Activated CD4-positive, CD25-positive, alpha-beta regulatory T cell treated with anti-CD3 and anti-CD28 coated beads, Interleukin-2, amount 50 U/mL, for 72 hours (primary cell): ENCODE results near the gene C1orf226.

Experiments used
- DNase-seq: peaks from one replicate; pipeline ENCODE4 v3.0.0; 2021

The C1orf226 gene

DNA sequence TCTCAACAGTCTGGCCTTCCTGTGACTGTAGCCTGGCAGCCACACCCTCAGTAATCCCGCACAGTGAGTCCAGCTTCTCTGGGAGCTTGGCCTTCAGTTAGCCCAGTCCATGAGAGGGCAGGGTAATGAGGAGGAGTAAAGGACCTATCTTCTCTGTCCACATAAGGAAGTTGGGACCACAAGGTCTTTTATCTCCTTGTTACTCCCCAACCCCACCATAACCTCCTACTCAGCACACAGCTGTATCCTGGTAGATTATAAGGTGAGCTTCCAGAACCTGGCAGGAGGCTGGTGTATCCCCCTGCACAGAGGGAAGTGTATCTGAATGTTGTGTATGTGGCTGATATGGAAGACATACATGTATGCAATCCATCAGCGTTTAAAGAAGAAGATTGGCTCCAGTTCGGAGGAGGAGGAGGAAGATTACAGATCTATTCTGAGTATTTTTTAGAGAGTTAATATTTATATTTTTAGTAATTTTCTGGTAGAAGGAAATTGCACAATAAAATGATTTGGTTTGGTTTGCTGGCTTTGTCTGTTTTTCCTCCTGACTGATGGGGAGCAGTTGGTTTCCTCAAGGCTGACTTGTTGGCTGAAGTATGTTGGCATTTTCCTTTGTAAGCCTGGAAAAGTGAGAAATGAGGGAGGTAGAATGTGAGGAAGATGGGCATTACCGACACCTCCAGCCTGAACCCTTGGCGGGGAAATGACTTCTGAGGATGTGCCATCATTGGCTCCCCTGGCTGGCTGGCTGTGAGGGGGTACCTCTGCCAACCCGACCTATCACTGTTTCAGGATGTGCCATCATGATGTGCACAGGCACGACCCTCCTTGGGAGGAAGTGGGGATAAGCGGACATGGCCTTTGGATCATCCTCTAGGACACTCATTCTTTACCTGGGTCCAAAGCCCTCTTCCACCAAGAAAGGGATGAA lies 5.0 kb downstream of the C1orf226 start:
- DNase-seq: no peak

DNA sequence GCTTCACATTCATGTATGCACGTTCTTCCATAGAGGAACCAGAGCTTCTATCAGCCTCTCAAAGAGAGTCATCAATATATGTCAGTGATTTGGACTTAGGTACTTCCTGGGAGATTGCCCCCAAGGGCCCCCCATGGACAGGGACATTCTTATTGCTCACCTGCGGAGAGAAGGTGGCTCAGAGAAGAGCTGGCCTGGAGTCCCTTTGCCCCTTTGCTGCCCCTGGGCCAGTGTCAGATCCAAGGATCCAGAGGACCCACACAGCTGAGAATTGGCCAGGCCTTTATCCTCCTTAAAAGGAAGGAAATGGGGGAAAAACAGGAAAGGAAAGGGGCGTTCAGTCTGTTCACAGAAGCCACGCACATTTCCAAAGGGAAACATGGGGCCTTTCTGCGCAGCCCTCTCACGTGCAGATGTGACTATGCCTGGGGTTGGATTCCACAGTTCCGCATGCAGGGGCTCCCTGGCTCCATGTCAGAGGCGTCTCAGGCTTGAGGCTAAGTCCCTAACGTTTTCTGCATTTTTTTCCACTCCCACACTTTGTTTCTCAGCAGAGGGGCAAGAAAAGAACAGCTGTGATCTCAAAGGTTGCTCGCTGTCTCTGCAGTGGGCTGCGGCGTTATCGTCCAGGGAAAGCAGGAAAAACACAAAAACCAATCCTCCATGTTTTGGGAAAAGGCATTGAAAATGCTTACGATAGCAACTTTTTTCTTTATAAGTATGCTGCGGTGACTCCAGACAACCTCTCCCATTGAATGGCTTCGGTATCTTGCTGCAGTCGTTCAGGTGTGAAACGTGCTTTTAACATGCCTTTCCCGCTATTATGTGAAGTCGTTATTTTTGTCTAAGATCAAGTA lies 5.9 kb downstream of the C1orf226 start:
- DNase-seq: no peak

DNA sequence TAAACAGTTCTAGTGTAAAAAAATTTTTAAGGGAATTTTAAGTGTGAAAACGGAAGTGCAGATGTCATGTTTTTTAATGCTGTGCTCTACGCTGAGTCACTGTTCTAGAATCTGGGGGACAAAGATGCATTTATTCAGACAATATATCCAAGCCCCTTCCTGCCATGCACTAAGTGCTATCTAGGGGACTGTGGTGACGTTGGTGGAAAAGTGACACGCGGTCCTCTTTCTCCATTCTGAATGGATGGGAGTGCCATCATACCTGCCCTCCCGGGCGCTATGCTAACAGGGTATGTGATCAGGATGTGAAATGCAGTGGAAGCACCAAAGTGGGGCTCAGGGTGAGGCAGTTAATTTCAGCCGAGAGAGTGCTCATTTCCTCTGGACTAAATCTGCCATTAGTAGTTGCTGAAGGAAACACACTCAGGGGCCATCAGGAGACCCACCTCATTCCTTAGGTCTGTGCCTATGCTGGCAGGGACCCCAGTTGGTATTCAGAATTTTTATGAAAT lies 6.6 kb downstream of the C1orf226 start:
- no peak for DNase-seq

DNA sequence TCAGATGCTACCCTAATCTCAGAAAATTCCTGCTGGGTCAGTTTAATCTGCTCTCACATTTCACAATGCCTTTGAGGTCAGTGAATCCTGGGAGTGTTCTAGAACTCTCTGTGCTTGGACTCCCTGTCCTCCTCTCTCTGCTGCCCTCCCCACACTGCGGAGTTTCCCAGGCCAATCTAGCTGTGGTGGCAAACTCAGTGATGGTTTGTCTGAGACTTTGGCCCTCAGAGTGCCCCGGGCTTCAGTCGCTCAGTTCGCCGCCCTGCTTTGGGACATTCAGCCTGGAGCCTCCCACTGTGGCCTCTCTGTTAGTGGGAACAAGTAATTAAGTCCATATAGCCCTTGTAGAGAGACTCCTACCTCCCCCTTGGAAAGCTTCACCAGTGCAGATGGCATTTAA lies 7.1 kb downstream of the C1orf226 start:
- no peak for DNase-seq

DNA sequence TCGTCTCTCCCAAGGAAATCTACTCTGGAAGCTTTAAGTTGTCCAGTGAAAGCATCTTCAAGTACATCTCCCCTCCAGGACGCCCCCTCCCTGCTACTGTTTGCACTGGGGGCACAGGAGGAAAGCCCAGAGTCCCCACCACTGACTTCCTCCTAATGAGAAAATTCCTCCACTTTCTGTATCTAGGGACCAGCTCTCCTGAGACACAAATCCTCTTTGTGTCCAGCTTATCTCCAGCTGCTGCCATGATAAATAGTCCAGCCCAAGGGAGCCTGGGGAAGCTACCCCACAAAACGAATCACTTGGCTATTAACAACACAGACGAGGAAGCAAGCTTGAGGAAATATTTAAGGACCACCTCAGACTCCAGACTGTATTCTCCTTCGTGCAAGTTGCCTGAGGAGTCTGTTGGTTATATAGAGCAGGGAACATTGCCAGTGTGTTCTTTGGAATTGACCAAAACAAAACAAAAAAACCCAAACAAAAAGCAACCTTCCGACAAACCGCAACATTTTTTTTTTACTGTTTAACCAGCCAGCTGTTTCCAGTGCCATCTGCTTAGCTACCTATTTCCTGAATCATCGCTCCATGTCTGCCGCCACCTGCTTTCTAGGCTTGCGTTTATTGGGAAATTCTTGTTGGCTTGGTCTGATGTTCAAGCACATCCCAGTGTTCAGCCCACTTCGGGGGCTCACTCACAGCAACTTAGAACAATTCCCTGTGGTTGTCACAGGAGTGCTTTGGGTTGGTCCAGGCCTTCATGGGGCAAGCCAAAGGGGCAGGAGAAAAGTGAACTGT lies 7.7 kb downstream of the C1orf226 start:
- DNase-seq: no peak

DNA sequence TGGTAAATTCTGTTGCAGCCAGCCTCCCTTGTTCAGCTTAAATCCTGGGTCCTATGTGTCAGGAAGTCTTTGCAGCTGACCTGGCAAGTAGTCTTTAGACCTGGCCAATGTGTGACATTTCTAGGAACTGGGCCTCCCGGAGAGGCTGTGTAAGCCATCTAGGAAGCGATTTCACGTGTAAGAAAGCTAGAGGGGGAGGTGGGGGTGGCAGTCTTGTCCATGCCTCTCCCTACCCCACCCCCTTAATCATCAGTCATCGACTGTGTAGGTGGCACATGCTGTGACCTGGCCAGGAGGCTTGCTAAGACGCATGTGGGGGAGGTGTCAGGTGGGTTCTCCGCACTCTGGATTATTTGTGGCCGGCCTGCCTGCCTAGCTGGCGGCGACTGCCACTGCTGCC lies 8.4 kb downstream of the C1orf226 start:
- DNase-seq: no peak

DNA sequence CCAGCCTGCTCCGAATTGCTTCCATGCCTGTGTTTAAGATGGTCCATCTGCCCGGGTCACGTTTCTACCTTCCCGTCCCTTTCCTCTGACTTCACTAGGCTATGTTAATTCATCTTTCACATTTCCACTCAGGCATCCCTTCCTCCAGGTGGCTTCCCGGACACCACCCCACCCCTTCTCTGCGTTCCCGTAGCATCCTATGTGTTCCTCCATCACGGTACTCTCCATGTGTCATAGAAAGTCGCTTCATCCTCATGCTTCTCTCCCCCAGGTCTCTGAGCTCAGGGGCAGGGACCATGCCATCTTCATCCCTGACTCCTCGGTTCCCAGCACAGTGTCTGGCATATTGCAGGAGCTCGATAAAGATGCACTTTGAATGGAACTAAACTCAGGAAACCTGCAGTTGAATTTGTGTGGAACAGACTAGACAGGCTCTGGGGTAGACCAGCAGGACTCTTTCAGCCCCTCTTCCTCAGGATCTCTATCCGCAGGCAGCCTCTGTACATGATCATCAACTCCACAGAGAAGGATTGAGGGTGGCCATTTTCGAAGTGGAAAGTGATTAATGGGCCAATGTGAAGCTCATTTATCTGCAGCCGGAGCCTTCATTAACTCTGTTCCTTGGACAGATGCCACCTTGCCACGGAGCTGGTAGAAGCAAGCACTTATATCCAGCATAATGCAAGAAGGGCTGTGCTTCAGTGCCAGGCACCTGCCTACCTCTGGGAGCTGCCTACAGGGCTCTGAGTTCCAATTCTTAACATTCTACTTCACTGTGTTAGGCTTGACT lies 9.1 kb downstream of the C1orf226 start:
- no peak for DNase-seq

DNA sequence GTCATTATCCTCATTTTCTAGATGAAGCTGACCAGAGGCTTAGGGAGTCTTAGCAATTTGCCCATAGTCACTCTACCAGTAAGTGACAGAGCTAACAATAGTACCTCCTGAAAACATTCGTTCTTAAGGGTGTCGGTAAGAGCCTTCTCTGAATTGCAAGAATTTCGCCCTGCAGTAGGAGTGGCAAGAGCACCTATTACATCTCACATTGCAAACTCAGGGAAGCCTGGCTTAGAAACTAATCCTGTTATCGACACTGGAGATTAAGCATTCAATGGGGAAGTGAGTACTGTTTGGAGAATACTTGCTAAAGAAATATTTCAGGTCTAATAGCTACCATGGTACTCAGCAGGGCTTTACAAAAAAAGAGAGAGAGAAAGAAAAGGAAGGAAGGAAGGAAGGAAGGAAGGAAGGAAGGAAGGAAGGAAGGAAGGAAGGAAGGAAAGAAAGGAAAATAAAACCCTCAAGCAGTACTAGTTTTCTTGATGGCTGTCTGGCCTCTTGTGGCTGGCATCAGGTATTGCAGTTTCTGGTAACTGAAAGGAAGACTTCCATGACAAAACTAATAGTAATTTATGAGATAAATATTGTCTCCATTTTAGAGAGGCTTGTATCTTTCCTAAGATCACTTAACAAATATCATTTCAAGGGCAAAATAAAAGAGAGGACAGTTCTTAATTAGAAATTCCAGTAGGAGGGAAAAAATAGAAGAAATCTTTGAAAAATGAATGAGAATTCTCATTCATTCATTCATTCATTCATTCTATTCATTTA lies 10.4 kb downstream of the C1orf226 start:
- DNase-seq: no peak

DNA sequence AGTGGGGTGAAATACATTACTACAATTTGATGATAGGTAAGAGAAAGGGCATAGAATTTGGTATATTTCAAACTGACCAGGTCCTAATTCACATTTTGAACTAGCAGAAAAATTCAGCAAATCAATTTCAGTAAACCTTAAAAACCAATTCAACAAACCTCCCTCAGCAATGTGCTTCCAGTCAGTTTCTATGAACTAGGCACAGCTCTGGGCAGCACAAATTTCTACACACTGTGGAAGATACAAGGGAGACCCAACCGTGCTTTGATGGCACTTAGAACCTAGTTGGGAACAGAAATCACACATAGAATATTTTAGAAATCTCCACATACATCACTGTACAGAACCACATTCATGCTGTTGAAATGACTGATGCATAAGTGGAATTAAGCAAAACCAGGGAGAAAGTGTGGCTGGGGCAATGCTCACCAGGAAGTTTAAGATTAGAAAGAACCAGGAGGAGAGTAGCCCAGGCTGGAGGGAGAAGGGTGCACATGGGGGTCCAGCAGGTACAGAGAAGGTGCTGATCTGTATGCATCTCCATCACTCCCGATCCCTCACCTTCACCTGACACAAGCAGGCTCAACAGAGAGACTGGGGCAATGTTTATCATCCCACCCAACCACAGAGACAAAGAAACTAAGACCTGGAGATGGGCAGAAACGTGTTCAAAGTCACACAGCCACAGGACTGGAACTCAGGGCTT lies 14.8 kb downstream of the C1orf226 start:
- no peak for DNase-seq

DNA sequence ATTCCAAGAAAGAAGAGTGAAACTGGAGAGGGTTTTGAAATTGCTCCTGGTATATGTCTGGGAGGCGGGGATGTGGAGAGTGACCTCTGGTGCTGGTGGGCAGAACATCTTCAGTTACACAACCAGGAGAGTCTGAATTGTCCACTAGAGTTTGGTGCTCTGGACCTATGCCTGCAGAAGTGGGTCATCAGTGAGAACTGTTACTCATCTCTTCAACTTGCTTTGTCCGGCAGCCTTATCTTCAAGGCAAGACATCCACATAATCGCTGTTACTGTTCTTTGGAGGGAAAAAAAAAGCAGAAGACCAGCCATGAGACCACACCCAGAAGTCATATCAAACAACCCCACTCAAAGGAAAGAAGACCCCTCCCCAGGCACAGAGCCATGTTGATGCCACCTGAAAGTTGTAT lies 15.5 kb downstream of the C1orf226 start:
- no peak for DNase-seq

DNA sequence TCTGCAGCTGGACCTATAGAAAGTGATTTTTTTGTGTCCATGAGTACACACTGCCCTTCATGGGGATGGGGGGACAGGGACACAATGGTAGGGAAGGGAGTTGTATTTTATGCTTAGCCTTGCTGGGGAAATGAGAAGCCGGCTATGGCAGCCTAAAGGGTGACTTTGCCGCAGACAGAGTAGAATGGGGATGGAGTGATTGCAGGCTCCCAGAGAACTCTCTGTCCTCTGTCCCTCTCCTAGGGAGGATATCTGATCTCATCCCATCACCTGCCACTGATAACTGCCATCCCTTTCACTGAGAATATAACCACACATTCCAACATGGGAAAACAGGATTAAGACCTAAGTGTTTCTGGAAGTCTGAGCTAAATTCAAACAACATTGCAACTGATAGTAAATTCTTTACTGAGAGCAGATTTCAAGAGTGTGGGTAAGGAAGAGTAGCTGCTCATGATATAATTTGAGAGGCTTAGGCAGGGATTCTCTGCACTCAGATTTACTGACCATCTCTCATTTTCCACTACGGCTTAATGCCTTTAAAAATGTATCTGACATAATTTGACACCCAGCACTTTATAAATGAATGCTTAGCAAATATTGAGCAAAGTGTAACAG lies 16.5 kb downstream of the C1orf226 start:
- no peak for DNase-seq

DNA sequence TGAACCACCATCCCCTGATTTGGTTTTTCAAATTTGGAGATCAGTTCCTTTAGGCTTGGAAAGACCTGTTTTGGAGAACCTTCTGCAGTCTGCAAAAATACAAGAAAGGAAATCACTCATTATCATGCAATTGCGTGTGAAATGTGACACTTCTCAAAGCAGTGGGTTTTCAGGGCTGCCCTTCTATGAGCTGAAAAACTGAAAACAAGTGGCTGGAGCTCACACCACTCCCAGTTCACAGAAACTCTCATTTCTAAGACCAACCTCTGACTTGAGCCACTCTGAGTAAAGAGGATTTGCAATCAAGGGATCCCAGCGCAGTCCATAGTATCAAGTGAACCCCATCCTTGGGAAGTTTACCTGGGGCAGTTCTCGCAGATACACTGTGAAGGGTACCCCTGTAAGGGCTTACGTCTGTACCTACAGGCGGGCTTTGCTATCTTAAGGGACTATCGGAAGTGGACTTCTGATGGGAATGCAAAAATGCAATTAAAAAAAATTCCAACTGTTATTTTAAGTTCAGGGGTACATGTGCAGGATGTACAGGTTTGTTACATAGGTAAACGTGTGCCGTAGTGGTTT lies 17.6 kb downstream of the C1orf226 start:
- DNase-seq: no peak

DNA sequence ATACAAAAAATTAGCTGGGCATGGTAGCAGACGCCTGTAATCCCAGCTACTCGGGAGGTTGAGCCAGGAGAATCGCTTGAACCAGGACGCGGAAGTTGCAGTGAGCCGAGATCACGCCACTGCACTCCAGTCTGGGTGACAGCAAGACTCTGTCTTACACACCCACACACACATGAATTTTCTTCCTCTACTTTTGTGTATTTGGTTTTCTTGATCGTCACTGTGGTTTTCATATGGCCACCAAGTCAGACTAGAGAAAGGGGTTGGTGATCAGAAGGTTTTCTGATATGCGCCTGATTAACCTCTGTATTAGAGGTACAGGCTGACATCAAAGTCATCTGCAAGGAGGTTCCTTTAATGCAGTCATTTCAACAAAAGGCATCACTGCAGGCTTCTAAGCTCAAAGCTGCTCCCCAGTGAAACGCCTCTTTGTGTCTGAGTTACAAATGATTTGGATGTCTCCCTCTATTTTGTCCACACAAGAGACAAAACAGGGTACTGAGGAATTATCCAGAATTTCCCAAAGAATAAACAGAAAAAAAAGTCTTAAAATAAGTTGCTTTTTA lies 19.3 kb downstream of the C1orf226 start:
- no peak for DNase-seq

DNA sequence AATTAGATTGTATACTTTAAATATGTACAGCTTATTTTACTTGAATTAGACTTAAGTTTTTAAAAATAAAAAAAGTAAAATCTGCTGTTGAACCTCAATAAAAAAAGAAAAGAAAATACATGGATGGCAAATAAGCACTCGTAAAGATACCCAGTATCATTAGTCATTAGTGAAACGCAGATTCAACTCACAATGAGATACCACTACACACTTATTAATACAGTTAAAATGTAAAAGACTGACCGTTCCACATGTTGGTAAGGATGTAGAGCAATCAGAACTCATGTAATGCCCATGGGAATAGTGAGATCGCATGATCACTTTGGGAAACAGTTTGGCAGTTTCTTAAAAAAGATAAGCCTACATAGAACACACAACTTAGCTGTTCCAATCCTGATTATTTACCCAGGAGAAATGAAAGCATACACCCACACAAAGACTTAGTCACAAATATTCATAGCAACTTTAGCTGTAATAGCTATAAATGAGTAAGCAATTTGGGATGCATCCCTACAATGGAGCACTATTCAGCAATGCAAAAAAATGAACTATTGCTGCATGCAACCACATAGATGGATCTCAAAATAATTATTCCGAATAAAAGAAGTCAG lies 23.1 kb downstream of the C1orf226 start:
- DNase-seq: no peak

DNA sequence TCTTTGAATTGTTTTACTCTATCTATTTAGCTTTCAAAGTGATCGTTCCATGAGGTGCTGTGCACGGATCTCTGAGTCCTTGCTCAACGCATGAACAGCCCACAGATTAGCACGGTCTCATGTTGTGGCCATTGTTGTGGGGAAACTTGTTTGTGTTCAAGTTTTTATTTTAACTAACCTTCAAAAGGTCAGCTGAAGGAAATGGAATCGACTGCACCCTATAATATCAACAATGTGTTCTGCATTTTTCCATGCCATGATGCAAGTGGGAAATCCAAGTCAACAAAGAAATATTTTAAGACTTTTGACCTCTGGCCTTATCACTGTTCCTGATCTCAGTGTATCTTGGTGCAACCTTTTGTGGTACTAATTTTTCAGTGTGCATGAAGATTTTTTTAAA lies 24.3 kb downstream of the C1orf226 start:
- no peak for DNase-seq

DNA sequence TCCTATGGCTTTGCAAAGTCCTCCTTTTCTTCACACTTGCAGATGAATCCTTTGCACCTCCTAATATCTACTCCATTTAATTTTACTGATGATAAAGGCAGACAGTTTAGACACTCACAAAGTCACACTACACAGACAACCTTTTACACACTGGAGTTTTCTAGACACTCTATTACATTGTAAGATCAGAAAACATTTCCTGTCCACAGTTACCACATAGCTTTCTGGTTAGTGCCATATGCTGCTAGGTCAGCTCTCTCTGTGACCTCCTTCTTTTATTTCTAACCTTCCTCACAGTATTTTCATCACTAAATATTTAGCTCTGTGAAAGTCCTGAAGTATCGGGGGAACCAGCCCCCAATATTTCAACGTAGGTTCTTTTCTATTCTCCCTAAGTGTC lies 25.3 kb downstream of the C1orf226 start:
- no peak for DNase-seq

DNA sequence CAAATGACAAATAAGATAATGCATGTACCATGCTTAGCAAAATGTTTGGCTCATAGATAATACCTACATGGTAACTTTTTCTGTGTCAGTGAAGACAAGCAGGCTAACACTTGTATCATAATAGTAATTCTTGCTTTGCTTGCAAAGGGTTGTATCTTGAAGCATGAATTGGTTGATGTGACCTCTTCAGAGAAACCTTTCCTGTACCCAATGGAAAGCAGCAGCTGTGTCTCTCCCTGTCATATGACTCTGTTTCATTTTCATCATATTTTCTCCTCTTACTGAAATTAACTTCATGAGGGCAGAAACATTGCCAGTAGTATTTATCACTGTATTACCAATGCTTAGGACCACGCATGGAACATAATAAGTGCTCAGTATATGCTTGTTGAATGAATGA lies 26.0 kb downstream of the C1orf226 start:
- no peak for DNase-seq

DNA sequence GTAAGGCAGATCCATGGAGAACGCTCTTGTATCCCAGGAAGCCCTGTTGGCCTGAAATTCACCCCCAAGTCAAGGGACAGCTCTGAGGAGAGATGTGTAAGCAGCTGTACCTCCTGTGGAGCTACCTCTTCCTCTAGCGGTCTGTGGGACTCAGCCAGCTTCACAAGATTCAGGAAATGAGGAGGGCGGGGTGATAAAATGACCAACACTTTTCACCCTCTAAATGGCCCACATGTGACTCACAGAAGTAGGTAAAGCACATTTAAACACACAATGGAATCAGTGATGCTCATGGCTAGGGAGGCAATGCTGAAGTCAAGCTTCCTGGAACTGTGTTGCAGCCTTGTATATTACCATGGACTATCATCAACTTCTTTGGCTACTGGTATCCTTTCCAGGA lies 30.5 kb downstream of the C1orf226 start, which contains the start of gene SH2D1B:
Gene SH2D1B (minus strand): TSS at position 135 of the 400 bp plus-strand sequence. CDS start 120 bp downstream, at position 15.
- DNase-seq: no peak

DNA sequence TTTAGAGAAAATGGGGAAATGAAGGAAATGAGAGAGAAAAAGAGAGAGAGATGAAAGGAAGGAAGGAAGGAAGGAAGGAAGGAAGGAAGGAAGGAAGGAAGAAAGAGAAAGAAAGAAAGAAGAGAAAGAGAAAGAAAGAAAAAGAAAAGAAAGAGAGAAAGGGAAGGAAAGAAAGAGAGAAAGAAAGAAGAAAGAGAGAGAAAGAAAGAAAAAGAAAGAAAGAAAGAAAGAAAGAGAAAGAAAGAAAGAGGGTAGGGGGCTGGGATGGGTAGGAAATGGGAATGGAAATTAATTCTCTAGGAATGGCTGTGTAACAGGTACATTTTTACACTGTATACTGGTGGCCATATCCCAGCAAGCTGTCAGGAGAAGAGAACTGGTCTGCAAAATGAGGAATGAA lies 34.7 kb downstream of the C1orf226 start:
- DNase-seq: no peak
